ENCODE results near the gene TCF4.
A peak's percentile ranks its signal among the peaks of the same experiment; 100 is the strongest.

The TCF4 gene

DNA sequence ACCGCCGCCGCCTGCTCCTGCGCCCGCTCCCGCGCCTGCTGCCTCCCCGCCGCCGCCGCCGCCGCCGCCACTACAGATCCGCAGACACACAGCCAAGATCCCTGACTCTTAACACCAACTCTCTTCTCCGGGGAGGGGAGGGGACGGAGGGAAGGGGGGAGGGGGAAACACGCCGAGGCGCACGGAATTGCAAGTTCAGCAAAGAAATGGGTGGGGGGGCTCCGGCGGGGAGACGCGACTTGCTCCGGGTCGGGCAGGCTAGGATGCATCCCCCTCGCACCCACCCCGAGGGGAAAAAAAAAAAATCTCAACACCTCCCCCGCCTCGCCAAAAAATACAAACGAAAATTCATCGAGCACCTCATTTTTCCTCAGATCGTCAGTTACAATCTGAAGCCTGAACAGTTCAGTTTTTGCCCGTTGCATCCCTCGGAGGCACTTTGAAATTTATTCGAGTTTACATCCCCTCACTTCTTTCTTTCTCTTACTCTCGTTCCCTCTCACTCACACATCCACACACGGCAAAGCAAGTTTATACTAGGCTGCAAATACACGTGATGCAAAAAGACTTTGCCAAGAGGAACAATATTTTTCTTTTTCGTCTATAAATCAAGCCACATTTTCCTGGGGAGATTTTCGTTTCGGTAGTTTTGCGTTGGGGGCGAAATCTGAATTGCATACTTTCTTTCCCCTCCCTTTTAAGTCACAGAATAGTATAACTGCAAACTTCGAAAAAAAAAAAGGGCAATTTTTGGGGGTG lies at the start of gene TCF4:
TSS of gene TCF4 (minus strand) at position 82 of the 759 bp plus-strand sequence. CDS start 1,076 bp downstream, outside the sequence.
- Histone ChIP-seq H3K4me3 (ENCODE audit: low read depth, low read length) (peak within 1 kb of the TSS; percentile 90), H3K4me1 (ENCODE audit: control insufficient read depth, insufficient read depth, low read length) (peaks cover 39% of the 10 kb centered on the region), H3K9me3 (ENCODE audit: control insufficient read depth, insufficient read depth, low read length) (no peaks in the 10 kb centered on the region), H3K27me3 (ENCODE audit: control insufficient read depth, insufficient read depth, low read length) (no peaks in the 10 kb centered on the region), H3K27ac (ENCODE audit: low read depth, low read length) (peak within 1 kb of the TSS; percentile 88), H3K9ac (ENCODE audit: low read depth, low read length) (peak within 1 kb of the TSS; percentile 82), H3K36me3 (ENCODE audit: control insufficient read depth, insufficient read depth, low read length) (peaks cover 24% of the 10 kb centered on the region)

DNA sequence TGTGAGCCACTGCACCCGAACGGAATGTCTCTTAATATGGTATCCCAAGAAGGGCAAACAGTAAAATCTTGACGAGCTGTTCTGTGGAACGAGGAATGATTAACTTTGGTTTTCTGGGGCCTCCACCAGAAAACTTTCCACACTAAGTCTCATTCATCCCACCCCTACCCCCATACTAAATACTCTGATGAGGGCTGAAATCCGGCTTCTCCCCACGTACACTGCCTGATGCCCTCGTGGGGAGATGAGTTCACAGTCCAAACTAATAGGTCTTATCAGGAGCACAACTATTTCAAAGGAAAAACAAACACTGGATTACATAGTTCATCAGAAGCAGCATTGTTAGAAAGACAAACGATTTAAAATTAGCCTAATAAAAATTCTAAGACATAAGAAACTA lies 49.2 kb upstream of the TCF4 start:
- Histone ChIP-seq H3K9ac (ENCODE audit: low read depth, low read length) (no peak overlapping the region), H3K27ac (ENCODE audit: low read depth, low read length) (no peak overlapping the region), H3K4me3 (ENCODE audit: low read depth, low read length) (no peak overlapping the region), H3K9me3 (ENCODE audit: control insufficient read depth, insufficient read depth, low read length) (no peaks in the 10 kb centered on the region; the same call in 1 of the 2 replicates), H3K36me3 (ENCODE audit: control insufficient read depth, insufficient read depth, low read length) (no peaks in the 10 kb centered on the region), H3K4me1 (ENCODE audit: control insufficient read depth, insufficient read depth, low read length) (no peaks in the 10 kb centered on the region), H3K27me3 (ENCODE audit: control insufficient read depth, insufficient read depth, low read length) (no peaks in the 10 kb centered on the region)

DNA sequence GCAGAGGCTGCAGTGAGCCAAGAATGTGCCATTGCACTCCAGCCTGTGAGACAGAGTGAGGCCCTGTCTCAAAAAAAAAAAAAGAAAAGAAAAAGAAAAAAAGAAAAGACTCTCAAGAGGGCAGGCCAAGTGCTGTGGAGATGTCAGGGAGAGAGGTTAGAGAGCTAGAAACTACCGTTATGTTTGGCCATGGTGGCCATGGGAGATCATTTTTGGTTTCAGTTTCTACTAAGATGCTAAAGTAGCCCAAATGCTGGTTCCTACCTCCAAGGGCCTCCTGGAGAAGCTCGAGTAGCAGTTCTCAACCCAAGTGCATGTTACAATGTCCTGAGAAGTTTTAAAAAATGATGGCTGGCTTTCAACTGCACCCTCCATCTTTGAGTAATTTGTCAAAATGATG lies 47.4 kb upstream of the TCF4 start:
- H3K27ac ChIP-seq (ENCODE audit: low read depth, low read length) = no peak overlapping the region
- H3K9me3 ChIP-seq (ENCODE audit: control insufficient read depth, insufficient read depth, low read length) = no peaks in the 10 kb centered on the region
- no peaks in the 10 kb centered on the region for H3K4me1 ChIP-seq (ENCODE audit: control insufficient read depth, insufficient read depth, low read length)
- no peak overlapping the region for H3K4me3 ChIP-seq (ENCODE audit: low read depth, low read length)
- H3K9ac ChIP-seq (ENCODE audit: low read depth, low read length) = no peak overlapping the region
- H3K36me3 ChIP-seq (ENCODE audit: control insufficient read depth, insufficient read depth, low read length) = no peaks in the 10 kb centered on the region
- no peaks in the 10 kb centered on the region for H3K27me3 ChIP-seq (ENCODE audit: control insufficient read depth, insufficient read depth, low read length)

DNA sequence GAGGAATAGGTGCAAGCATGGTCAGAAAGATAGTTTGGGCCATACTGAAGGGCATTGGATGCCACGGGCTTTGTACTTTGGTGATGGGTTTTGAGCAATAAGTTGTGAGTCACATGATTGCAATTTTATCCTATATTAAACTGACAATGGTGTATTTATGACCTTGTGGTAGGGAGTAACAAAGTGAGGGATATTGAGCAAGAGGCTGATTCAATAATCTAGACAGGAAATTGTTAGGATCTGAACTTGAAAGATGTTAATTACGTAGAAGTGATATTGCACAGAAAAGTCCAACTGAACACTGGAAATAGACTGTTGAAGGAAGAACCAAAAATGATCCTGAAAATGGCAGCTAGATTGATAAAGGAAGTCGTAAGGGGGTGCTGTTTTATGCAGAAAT lies 46.6 kb upstream of the TCF4 start:
- Histone ChIP-seq H3K36me3 (ENCODE audit: control insufficient read depth, insufficient read depth, low read length) (no peaks in the 10 kb centered on the region), H3K4me3 (ENCODE audit: low read depth, low read length) (no peak overlapping the region), H3K9ac (ENCODE audit: low read depth, low read length) (no peak overlapping the region), H3K27ac (ENCODE audit: low read depth, low read length) (no peak overlapping the region), H3K27me3 (ENCODE audit: control insufficient read depth, insufficient read depth, low read length) (no peaks in the 10 kb centered on the region), H3K4me1 (ENCODE audit: control insufficient read depth, insufficient read depth, low read length) (no peaks in the 10 kb centered on the region), H3K9me3 (ENCODE audit: control insufficient read depth, insufficient read depth, low read length) (no peaks in the 10 kb centered on the region)

DNA sequence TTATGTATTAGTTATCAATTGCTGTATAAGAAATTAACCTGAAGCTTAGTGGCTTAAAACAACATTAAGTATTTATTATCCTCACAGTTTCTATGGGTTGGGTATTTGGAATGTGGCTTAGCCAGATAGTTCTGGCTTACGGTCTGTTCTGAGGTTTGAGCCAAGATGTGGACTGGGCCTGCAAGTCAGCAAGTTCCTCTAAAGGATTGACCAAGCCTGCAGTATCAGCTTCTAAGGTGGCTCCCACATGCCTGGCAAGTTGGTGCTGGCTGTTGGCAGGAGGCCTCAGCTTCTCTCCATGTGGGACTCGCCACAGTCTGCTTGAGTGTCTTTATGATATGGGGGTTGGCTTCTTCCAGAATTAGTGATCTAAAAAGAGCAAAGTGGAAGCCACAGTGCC lies 45.0 kb upstream of the TCF4 start:
- Histone ChIP-seq H3K9ac (ENCODE audit: low read depth, low read length) (no peak overlapping the region), H3K27ac (ENCODE audit: low read depth, low read length) (no peak overlapping the region), H3K9me3 (ENCODE audit: control insufficient read depth, insufficient read depth, low read length) (no peaks in the 10 kb centered on the region), H3K4me3 (ENCODE audit: low read depth, low read length) (no peak overlapping the region), H3K4me1 (ENCODE audit: control insufficient read depth, insufficient read depth, low read length) (no peaks in the 10 kb centered on the region), H3K27me3 (ENCODE audit: control insufficient read depth, insufficient read depth, low read length) (no peaks in the 10 kb centered on the region), H3K36me3 (ENCODE audit: control insufficient read depth, insufficient read depth, low read length) (no peaks in the 10 kb centered on the region)

DNA sequence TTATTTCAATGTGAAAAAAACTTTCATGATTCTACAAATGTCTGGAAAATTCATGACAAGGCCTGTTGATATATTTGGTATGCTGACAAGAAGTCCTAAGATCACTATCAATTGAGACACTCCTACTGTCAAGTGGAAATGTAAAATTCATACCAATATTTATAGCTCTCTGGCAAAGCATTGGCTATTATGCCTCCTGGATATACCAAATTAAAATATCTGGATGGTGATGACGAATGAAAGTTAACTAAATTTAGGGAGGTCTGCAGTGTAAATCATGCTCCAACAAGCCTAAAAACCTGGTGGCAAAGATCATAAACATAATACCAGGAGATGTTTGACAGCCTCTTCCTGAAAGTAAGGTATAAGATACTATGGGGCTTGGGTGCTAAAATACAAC lies 41.1 kb upstream of the TCF4 start:
- H3K27ac ChIP-seq (ENCODE audit: low read depth, low read length) = no peak overlapping the region
- H3K27me3 ChIP-seq (ENCODE audit: control insufficient read depth, insufficient read depth, low read length) = no peaks in the 10 kb centered on the region
- H3K9ac ChIP-seq (ENCODE audit: low read depth, low read length) = no peak overlapping the region
- no peak overlapping the region for H3K4me3 ChIP-seq (ENCODE audit: low read depth, low read length)
- no peaks in the 10 kb centered on the region for H3K9me3 ChIP-seq (ENCODE audit: control insufficient read depth, insufficient read depth, low read length)
- no peaks in the 10 kb centered on the region for H3K36me3 ChIP-seq (ENCODE audit: control insufficient read depth, insufficient read depth, low read length)
- no peaks in the 10 kb centered on the region for H3K4me1 ChIP-seq (ENCODE audit: control insufficient read depth, insufficient read depth, low read length)

DNA sequence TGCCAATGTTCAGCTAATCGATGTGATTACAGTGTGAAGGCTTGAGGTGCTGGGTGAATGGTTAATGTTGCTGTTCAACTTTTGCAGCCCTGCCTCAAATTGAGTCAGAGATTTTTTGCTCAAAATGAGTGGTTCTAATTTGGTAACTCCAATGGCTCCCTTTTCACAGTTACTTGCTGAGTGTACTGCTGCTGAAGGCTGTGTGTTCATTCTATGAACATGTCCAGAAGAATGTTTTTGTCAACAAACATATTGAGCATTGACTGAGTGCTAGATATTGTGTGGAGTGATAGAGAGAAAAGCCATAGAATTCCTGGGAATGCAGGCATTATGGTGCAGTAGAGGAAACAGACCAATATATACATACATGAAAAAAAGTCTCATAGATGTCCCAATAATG lies 39.0 kb upstream of the TCF4 start:
- no peaks in the 10 kb centered on the region for H3K9me3 ChIP-seq (ENCODE audit: control insufficient read depth, insufficient read depth, low read length)
- no peak overlapping the region for H3K27ac ChIP-seq (ENCODE audit: low read depth, low read length)
- H3K36me3 ChIP-seq (ENCODE audit: control insufficient read depth, insufficient read depth, low read length) = no peaks in the 10 kb centered on the region
- H3K4me1 ChIP-seq (ENCODE audit: control insufficient read depth, insufficient read depth, low read length) = no peaks in the 10 kb centered on the region
- H3K27me3 ChIP-seq (ENCODE audit: control insufficient read depth, insufficient read depth, low read length) = no peaks in the 10 kb centered on the region
- no peak overlapping the region for H3K9ac ChIP-seq (ENCODE audit: low read depth, low read length)
- H3K4me3 ChIP-seq (ENCODE audit: low read depth, low read length) = no peak overlapping the region

DNA sequence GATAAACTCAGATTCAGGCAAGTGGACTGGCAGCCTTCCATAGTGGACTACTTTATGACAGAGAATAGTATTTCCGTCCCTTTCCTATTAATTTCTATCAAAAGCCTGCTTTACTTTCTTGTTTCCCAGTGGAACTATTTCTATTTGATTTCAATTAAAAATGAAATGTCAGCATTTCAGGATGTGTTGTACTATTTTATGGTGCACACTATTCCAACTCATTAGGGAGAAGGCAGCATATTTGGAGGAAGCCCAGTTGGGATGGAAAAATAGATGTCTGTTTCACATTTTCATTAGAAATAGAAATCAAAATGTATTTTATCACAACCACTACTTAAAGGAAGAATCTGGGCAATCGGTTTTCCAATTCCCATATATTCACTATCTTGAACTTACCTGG lies 37.9 kb upstream of the TCF4 start:
- no peaks in the 10 kb centered on the region for H3K36me3 ChIP-seq (ENCODE audit: control insufficient read depth, insufficient read depth, low read length)
- no peaks in the 10 kb centered on the region for H3K27me3 ChIP-seq (ENCODE audit: control insufficient read depth, insufficient read depth, low read length)
- H3K4me3 ChIP-seq (ENCODE audit: low read depth, low read length) = no peak overlapping the region
- no peaks in the 10 kb centered on the region for H3K9me3 ChIP-seq (ENCODE audit: control insufficient read depth, insufficient read depth, low read length)
- no peaks in the 10 kb centered on the region for H3K4me1 ChIP-seq (ENCODE audit: control insufficient read depth, insufficient read depth, low read length)
- H3K27ac ChIP-seq (ENCODE audit: low read depth, low read length) = no peak overlapping the region
- no peak overlapping the region for H3K9ac ChIP-seq (ENCODE audit: low read depth, low read length)

DNA sequence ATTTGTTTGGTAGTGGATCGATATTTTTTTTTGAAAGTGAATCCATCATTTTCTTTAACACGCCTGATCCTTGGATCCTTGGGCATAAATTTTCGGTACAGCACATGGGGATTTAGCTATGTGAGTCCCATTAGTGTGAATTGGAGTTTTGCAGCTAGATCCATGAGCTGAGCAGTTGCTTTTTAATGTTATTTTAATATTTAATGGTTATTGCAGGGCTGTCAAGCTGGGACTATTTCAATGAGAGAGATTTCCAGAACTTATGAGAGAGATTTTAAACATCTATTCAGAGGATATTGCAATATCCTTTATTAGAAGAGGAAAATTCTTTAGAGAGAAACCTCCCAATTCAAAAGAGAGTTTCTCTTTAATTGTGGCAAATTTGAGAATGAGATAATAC lies 35.6 kb upstream of the TCF4 start:
- H3K4me1 ChIP-seq (ENCODE audit: control insufficient read depth, insufficient read depth, low read length) = no peaks in the 10 kb centered on the region
- no peaks in the 10 kb centered on the region for H3K36me3 ChIP-seq (ENCODE audit: control insufficient read depth, insufficient read depth, low read length)
- no peaks in the 10 kb centered on the region for H3K9me3 ChIP-seq (ENCODE audit: control insufficient read depth, insufficient read depth, low read length)
- H3K9ac ChIP-seq (ENCODE audit: low read depth, low read length) = no peak overlapping the region
- H3K27me3 ChIP-seq (ENCODE audit: control insufficient read depth, insufficient read depth, low read length) = no peaks in the 10 kb centered on the region
- H3K4me3 ChIP-seq (ENCODE audit: low read depth, low read length) = no peak overlapping the region
- no peak overlapping the region for H3K27ac ChIP-seq (ENCODE audit: low read depth, low read length)

DNA sequence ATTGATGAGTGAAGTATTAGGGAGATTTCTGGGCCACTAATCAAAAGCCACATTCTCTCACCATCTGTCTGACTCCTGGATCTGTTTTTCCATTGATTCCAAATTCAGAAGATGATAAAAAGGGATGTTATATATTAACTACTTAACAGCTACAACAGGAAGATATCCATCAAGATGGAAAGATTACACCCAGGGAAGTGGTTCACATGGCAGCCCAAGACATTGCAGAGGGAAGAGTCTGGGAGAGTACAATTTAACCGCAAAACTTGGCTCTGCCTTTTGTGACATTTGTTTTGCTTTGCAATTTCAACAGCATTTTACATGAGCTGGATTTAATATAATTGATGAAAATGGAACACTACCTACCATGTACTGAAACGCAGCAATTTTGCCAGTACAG lies 22.5 kb upstream of the TCF4 start:
- H3K4me1 ChIP-seq (ENCODE audit: control insufficient read depth, insufficient read depth, low read length) = no peaks in the 10 kb centered on the region
- 0 out of 2 replicates have a peak, but pooled peaks cover 2% of the 10 kb centered on the region for H3K9me3 ChIP-seq (ENCODE audit: control insufficient read depth, insufficient read depth, low read length)
- H3K27ac ChIP-seq (ENCODE audit: low read depth, low read length) = no peak overlapping the region
- H3K4me3 ChIP-seq (ENCODE audit: low read depth, low read length) = no peak overlapping the region
- no peaks in the 10 kb centered on the region for H3K36me3 ChIP-seq (ENCODE audit: control insufficient read depth, insufficient read depth, low read length)
- H3K27me3 ChIP-seq (ENCODE audit: control insufficient read depth, insufficient read depth, low read length) = no peaks in the 10 kb centered on the region
- H3K9ac ChIP-seq (ENCODE audit: low read depth, low read length) = no peak overlapping the region

DNA sequence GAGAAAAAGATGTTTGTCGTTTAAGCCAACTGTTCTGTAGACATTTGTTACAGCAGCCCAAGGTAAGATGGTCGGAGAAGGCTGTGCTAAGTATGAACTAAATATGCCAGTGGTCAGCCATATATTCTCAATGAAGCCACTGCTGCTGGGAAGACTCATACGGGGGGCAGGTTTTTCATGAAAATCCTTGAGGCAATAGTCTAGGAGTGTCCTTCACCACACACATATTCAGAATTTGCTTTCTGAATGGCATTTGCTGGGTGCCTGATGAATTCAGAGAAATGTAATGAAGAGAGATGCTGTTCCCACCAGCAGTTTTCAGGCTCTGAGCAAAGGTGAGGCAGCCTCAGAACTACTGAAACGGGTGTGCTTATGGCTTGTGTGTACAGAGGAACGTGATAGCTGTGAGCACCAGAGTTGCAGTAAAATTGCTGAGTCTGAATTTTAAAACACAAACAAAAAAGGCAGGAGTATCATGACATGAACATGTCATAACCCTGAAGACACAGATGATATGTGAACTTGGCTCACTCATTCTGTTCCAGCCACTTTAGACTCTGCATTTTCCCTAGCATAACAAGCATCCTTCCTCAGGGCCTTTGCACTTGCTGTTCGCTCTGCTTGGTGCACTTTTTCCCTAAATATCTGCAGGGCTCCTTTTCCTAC lies 21.3 kb upstream of the TCF4 start:
- no peak overlapping the region for H3K27ac ChIP-seq (ENCODE audit: low read depth, low read length)
- no peak overlapping the region for H3K9ac ChIP-seq (ENCODE audit: low read depth, low read length)
- H3K27me3 ChIP-seq (ENCODE audit: control insufficient read depth, insufficient read depth, low read length) = no peaks in the 10 kb centered on the region
- H3K4me1 ChIP-seq (ENCODE audit: control insufficient read depth, insufficient read depth, low read length) = no peaks in the 10 kb centered on the region
- no peaks in the 10 kb centered on the region for H3K36me3 ChIP-seq (ENCODE audit: control insufficient read depth, insufficient read depth, low read length)
- H3K4me3 ChIP-seq (ENCODE audit: low read depth, low read length) = no peak overlapping the region
- 0 out of 2 replicates have a peak, but pooled peaks cover 2% of the 10 kb centered on the region for H3K9me3 ChIP-seq (ENCODE audit: control insufficient read depth, insufficient read depth, low read length)
